GM20000 (cell line): ENCODE measurements around the gene ARID4A.
"Not testable (repeated sequence)": the region's sequence is repeated elsewhere in the genome, so short reads cannot be mapped to it uniquely, and the experiment has no call there.

Experiments
- DNase-seq: peaks from one replicate; pipeline ENCODE4 v3.0.0; 2012; ENCODE audit warnings: low spot score
- TF ChIP-seq, protein P1 (sequence below): IDR thresholded peaks from 2 replicates; pipeline ENCODE4 v1.5.1; 2012; ENCODE audit warnings: mild to moderate bottlenecking, control low read depth; ENCODE audit errors: extremely low read depth, missing control alignments

ARID4A gene

DNA sequence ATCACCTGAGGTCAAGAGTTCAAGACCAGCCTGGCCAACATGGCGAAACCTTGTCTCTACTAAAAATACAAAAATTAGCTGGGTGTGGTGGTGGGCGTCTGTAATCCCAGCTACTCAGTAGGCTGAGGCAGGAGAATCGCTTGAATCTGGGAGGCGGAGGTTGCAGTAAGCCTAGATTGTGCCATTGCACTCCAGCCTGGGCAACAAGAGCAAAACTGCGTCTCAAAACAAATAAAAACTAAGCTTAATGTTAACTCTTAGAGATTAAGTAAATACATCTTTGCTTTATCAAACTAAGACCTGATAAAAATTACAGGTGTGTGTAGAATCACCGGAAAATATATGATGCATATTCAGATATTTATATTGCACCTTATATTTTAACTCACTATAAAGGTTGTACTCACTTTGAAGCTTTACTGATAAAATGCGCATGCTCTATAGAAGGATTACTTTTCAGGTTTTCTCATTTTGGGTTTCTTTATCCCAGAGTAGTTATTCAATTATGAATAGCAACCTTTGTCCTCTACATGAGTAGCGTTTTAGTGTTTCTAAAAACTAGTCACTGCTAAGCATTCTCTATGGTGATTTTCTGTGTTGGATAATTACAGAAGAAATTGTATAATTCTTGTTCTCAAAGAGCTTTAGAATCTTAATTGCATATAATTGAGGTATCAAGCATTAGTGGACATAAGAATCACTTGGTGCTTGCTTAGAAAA is 9.4 kb downstream of the ARID4A start:
- no peak for DNase-seq
- TF ChIP-seq, protein P1, sequence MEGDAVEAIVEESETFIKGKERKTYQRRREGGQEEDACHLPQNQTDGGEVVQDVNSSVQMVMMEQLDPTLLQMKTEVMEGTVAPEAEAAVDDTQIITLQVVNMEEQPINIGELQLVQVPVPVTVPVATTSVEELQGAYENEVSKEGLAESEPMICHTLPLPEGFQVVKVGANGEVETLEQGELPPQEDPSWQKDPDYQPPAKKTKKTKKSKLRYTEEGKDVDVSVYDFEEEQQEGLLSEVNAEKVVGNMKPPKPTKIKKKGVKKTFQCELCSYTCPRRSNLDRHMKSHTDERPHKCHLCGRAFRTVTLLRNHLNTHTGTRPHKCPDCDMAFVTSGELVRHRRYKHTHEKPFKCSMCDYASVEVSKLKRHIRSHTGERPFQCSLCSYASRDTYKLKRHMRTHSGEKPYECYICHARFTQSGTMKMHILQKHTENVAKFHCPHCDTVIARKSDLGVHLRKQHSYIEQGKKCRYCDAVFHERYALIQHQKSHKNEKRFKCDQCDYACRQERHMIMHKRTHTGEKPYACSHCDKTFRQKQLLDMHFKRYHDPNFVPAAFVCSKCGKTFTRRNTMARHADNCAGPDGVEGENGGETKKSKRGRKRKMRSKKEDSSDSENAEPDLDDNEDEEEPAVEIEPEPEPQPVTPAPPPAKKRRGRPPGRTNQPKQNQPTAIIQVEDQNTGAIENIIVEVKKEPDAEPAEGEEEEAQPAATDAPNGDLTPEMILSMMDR, result no peak

DNA sequence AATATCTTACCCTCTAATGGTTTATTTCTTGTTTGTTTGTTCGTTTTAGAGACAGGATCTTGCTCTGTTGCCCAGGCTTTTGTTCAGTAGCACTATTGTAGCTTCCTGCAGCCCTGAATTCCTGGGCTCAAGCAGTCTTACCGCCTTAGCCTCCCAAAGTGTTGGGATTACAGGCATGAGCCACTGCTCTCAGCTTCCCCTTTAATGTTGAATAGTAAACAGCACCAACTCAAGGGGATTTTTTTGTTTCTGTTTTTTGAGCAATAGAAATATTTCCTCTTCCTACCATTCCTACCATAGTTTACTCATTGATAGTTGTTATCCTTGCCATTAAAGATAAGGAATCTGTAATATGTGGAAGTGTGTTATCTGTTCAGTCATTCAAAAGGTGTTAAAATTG is 10.7 kb downstream of the ARID4A start:
- DNase-seq, result no peak
- TF ChIP-seq, protein P1, result no peak

DNA sequence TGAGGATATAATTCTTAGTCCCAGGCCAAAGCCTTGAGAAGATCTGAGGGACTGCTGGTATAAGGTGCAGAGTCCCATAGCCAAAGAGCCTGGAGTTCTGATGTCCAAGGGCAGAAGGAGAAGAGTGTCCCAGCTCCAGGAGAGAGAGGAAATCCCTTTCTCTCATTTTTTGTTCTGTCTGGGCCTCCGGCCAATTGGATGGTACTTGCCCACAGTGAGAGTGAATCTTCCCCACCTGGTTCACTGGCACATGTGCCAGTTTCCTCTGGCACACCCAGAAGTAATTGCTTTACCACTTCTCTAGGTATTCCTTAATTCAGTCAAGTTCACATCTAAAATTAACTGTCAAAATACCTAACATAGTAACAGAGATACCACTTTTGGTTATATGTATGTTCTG is 15.3 kb downstream of the ARID4A start:
- no peak for DNase-seq

GRCh38 chr14:58315606-58316005 is 17.3 kb downstream of the ARID4A start:
- no peak for DNase-seq
- TF ChIP-seq, protein P1, result no peak

More for the DNA sequence above, 15.3 kb downstream of the ARID4A start:
- TF ChIP-seq, protein P1, result no peak

- TF ChIP-seq, protein P1, result no peak
- DNase-seq, result no peak
Observed at GRCh38 chr14:58327019-58327418, 28.7 kb downstream of the ARID4A start.

- peak; percentile 62 for DNase-seq
- TF ChIP-seq, protein P1, result no peak
Observed at GRCh38 chr14:58331111-58331510, 32.8 kb downstream of the ARID4A start.

DNA sequence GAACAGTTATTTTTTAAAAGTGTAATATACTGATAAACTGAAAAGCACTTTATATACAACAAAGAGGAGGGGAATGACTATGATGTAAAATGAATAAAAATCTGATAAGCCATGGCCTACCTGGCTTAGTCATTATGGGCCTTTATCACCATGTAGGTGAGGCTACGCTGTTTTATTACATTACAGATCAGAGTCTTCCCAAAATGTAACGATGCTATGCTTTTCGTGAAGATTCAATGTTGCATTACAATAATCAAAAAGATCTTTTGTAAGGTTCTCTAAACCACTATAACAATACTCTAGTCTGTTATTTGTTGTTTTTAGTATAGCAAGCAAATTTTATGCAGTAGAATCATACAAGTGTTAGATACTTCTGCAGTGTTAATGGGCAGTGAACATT is 34.2 kb downstream of the ARID4A start:
- no peak for DNase-seq
- TF ChIP-seq, protein P1, result no peak

- DNase-seq, result not testable (repeated sequence)
Observed at GRCh38 chr14:58339666-58340065, 41.3 kb downstream of the ARID4A start.
